ENCODE results near the gene QRICH2. TPM values are rescaled to one million over a fixed set of nuclear protein-coding genes. Genes with fewer than 3 reads are reported as not detected.
A peak's percentile ranks its signal among the peaks of the same experiment; 100 is the strongest.
"Not testable (repeated sequence)": the region's sequence is repeated elsewhere in the genome, so short reads cannot be mapped to it uniquely, and the experiment has no call there.

Gene QRICH2
- total and polyA plus RNA-seq, 11 donors: 1.0 to 2.7 (median 1.6) TPM

DNA sequence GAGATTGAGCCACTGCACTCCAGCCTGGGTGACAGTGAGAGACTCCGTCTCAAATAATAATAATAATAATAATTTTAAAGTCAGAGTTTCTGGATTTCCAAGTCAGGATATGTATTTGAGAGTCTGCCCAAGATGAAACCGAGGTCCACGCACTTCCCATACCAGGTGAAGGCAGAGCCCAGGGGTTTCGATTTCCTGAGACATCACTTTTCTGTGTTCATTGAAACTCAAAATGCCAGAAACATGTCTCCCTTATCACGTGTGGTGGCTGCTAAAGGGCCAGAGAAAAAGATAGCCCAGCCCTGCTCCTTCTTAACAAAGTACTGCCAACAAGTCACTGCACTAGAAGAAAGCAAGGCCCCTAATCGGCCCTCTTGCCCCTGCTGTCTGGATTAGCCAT is 57.9 kb downstream of the QRICH2 start:
- H3K4me1 ChIP-seq: peaks cover 0 to 49% (median 6%) of the 10 kb centered on the region in 12 donors
- no peak for TF ChIP-seq POLR2A (IDR thresholded peaks at IDR 0.05)
- H3K36me3 ChIP-seq: no peaks in the 10 kb centered on the region
- no peaks in the 10 kb centered on the region for H3K27me3 ChIP-seq
- H3K27ac ChIP-seq: no peak overlapping the region
- WGBS, 4 donors: 80 to 86% (median 83%) methylated on average over 6 of the region's 6 CpGs
- H3K4me3 ChIP-seq: no peak overlapping the region
- no peak for ATAC-seq
- DNase-seq: no peak
- intact Hi-C loops (cut with DNase I): no loop called here
- no peaks in the 10 kb centered on the region for H3K9me3 ChIP-seq

DNA sequence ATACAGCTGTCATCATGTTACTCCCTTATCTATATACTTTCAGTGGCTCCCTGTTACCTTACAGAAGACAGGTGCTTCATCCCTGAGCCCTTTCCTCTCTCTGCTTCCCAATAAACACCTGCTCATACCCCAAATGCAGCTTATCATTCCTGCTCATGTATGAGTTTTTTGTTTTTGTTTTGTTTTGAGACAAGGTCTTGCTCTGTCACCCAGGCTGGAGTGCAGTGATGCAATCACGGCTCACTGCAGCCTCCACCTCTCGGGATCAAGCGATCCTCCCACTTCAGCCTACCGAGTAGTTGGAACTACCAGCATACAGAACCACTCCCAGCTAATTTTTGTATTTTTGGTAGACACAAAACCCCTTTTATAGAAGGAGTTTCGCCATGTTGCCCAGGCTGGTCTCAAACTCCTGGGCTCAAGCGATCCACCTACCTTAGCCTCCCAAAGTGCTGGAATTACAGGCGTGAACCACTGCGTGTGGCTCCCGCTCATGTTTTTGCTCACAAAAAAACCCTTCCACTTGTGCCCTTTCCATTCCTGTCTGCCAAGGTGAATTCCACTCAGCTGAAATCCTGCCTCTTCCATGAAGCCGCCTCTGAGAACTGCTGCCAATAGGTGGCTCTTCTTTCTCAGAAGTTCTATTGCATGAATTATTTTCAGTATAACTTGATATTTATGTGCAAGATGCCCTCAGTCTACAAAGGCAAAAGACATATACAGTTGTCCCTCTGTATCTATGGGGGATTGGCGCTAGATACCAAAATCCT is 59.9 kb downstream of the QRICH2 start:
- ATAC-seq: no peak
- Histone ChIP-seq H3K4me1 (peaks cover 0 to 50% (median 6%) of the 10 kb centered on the region in 12 donors), H3K27me3 (peaks cover 0 to 9% (median 0%) of the 10 kb centered on the region in 9 donors), H3K36me3 (no peaks in the 10 kb centered on the region), H3K4me3 (no peak overlapping the region), H3K9me3 (no peaks in the 10 kb centered on the region), H3K27ac (no peak overlapping the region)
- DNase-seq: no peak
- intact Hi-C loops (cut with DNase I): no loop called here
- 81 to 84% (median 83%) methylated on average over 11 of the region's 11 CpGs for WGBS, 4 donors
- TF ChIP-seq, protein P1, sequence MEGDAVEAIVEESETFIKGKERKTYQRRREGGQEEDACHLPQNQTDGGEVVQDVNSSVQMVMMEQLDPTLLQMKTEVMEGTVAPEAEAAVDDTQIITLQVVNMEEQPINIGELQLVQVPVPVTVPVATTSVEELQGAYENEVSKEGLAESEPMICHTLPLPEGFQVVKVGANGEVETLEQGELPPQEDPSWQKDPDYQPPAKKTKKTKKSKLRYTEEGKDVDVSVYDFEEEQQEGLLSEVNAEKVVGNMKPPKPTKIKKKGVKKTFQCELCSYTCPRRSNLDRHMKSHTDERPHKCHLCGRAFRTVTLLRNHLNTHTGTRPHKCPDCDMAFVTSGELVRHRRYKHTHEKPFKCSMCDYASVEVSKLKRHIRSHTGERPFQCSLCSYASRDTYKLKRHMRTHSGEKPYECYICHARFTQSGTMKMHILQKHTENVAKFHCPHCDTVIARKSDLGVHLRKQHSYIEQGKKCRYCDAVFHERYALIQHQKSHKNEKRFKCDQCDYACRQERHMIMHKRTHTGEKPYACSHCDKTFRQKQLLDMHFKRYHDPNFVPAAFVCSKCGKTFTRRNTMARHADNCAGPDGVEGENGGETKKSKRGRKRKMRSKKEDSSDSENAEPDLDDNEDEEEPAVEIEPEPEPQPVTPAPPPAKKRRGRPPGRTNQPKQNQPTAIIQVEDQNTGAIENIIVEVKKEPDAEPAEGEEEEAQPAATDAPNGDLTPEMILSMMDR (IDR thresholded peaks at IDR 0.05): peak in 1 of 12 donors; percentile 3
- no peak for TF ChIP-seq POLR2A (IDR thresholded peaks at IDR 0.05)

DNA sequence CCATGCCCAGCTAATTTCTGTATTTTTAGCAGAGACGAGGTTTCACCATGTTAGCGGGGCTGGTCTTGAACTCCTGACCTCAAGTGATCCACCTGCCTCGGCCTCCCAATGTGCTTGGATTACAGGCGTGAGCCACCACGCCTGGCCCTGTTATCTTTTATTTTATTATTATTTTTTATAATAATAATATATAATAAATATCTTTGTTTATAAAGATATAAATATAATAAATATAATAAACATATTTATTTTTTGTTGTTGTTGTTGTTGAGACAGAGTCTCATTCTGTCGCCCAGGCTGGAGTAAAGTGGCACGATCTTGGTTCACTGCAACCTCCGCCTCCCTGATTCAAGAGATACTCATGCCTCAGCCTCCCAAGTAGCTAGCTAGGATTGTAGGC is 60.8 kb downstream of the QRICH2 start:
- ATAC-seq: no peak
- peaks cover 0 to 14% (median 0%) of the 10 kb centered on the region in 9 donors for H3K27me3 ChIP-seq
- WGBS, 4 donors: 92 to 94% (median 93%) methylated on average over 8 of the region's 8 CpGs
- no peak overlapping the region for H3K4me3 ChIP-seq
- TF ChIP-seq POLR2A (IDR thresholded peaks at IDR 0.05): no peak
- TF ChIP-seq, protein P1 (IDR thresholded peaks at IDR 0.05): no peak
- no peak overlapping the region for H3K27ac ChIP-seq
- H3K36me3 ChIP-seq: no peaks in the 10 kb centered on the region
- H3K4me1 ChIP-seq: peaks cover 0 to 41% (median 4%) of the 10 kb centered on the region in 12 donors
- intact Hi-C loops (cut with DNase I): no loop called here
- no peak for DNase-seq
- no peaks in the 10 kb centered on the region for H3K9me3 ChIP-seq

DNA sequence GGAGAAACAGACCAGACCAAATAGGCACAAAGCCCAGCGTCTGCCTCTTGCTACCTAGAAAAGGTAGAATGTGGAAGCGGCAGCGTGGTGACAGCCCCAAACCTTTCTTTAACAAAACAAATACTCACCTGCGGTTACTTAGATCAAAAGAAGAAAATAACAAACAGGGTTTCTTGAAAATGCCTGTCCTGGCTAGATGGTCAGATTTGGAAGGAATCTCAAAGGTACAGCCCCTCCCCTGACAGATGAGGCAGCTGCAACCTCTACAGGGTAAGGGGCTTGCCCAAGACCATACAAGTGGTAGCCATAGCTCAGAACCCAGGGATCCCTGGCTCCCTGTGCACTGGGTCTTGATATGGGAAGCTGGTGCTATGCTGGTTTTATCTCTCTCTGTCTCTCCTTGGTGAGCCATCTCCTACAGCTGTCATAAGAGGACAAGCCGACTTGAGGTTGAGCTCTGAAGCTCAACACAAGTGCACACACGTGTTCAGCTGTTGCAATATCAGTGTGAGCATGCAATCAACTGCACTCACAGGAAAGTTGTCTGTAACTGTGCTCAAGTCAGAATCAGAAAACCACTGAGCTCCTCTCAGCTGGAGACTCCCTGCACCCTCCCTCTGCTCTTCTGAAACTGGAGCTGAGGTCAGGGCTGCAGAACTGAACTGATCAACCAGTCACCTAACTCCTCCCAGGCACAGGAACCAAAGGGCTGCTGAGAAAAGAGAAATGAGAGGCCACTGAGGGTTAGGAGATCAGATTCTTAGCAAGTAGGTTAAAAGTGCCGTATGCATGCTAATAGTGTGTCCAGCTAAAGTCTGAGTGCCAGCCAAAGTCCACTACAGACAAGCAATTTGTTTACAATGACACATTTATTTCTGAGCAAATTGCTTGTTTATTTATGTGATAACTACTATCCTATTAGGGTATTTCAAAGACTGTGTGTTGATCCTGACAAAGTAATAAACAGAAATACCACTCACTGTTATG is 61.7 kb downstream of the QRICH2 start:
- intact Hi-C loops (cut with DNase I): no loop called here
- H3K4me1 ChIP-seq: peaks cover 0 to 37% (median under 1%) of the 10 kb centered on the region in 12 donors
- no peak for DNase-seq
- no peak for ATAC-seq
- peak overlapping the region in 1 of 12 donors; percentile 53 for H3K27ac ChIP-seq
- H3K9me3 ChIP-seq: no peaks in the 10 kb centered on the region
- peaks cover 0 to 22% (median 0%) of the 10 kb centered on the region in 9 donors for H3K27me3 ChIP-seq
- no peak for TF ChIP-seq POLR2A (IDR thresholded peaks at IDR 0.05)
- TF ChIP-seq, protein P1 (IDR thresholded peaks at IDR 0.05): no peak
- 78 to 81% (median 80%) methylated on average over 7 of the region's 7 CpGs for WGBS, 4 donors
- H3K4me3 ChIP-seq: no peak overlapping the region
- no peaks in the 10 kb centered on the region for H3K36me3 ChIP-seq

DNA sequence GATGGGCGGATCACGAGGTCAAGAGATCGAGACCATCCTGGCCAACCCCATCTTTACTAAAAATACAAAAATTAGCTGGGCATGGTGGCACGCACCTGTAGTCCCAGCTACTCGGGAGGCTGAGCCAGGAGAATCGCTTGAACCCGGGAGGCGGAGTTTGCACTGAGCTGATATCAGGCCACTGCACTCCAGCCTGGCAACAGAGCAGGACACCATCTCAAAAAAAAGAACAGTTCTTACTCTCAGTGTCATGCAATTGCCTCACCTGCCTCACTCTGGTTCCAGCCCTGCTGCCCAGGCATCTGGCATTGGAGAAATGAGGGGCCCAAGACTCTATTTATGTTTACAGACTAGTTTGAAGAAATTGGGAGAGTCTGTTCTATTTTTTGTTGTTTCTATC is 63.4 kb downstream of the QRICH2 start:
- intact Hi-C loops (cut with DNase I): loop anchor here in 2 of 10 donors (5.0 kb wide), 1 partner anchor 47 kb away; no protein-coding TSS in a partner anchor
- Histone ChIP-seq H3K4me1 (peaks cover 0 to 38% (median 6%) of the 10 kb centered on the region in 12 donors), H3K27me3 (peaks cover 0 to 27% (median 0%) of the 10 kb centered on the region in 9 donors)
- H3K4me3 ChIP-seq, H3K27ac ChIP-seq, H3K9me3 ChIP-seq, DNase-seq, H3K36me3 ChIP-seq, ATAC-seq: not testable (repeated sequence)
- WGBS, 4 donors: 87 to 96% (median 94%) methylated on average over 8 of the region's 8 CpGs
